ENCODE measurements around the gene SGTA. TPM values are rescaled to one million over a fixed set of nuclear protein-coding genes. Genes with fewer than 3 reads are reported as not detected.
"Not testable (repeated sequence)": the region's sequence is repeated elsewhere in the genome, so short reads cannot be mapped to it uniquely, and the experiment has no call there.

SGTA gene
- polyA plus RNA-seq, 3 donors = 21.6 to 35.4 (median 22.0) TPM

DNA sequence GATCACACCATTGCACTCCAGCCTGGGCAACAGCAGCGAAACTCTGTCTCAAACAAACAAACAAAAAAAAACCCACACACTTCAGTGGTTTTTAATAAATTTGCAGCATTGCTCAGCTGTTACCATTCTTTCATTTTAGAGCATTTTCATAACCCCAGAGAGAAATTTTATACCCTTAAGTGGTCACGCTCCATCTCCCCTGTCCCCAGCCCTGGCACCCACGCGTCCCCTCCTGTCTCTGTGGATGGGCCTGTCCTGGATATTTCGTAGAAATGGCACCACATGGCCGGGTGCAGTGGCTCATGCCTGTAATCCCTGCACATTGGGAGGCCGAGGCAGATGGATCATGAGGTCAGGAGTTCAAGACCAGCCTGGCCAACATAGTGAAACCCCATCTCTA, 10.1 kb upstream of the SGTA start:
- H3K4me3 ChIP-seq (replicated peaks in 1 of 3; ENCODE audit: low read depth in 2 of 3, low read length in 3 of 3) = no peak overlapping the region
- Mint-ChIP-seq H3K4me1 (no peaks in the 10 kb centered on the region), H3K27ac (no peak overlapping the region), H3K36me3 (peaks cover 28 to 72% of the 10 kb centered on the region in 2 donors), H3K27me3 (ENCODE audit: low read depth in 3 of 3) (no peaks in the 10 kb centered on the region), H3K9me3 (no peaks in the 10 kb centered on the region), H3K4me3 (no peak overlapping the region)
- intact Hi-C loops (cut with micrococcal nuclease) = no loop called here
- WGBS (ENCODE audit: insufficient coverage) = 100% methylated on average over 6 of the region's 7 CpGs
- H2AFZ ChIP-seq (ENCODE audit: insufficient read depth, low read depth, low read length, poor library complexity, severe bottlenecking) = no peak overlapping the region
- no peak overlapping the region for H3K9ac ChIP-seq (ENCODE audit: insufficient read depth, low read length, poor library complexity, severe bottlenecking)
- DNase-seq = no peak
- peaks cover 4% of the 10 kb centered on the region for H3K79me2 ChIP-seq (ENCODE audit: insufficient read depth, low read length)
- no peaks in the 10 kb centered on the region for H3K4me1 ChIP-seq (ENCODE audit: control insufficient read depth in 1 of 2, insufficient read depth in 2 of 2, low read length in 2 of 2)
- H3K4me2 ChIP-seq (replicated peaks; ENCODE audit: extremely low read depth, low read length, poor library complexity, severe bottlenecking) = no peak overlapping the region
- no peaks in the 10 kb centered on the region for H4K20me1 ChIP-seq (ENCODE audit: insufficient read depth, low read length)
- H3K36me3 ChIP-seq (replicated peaks in 1 of 2; ENCODE audit: control insufficient read depth in 1 of 2, insufficient read depth in 2 of 2, low read length in 2 of 2) = peaks cover 21 to 49% of the 10 kb centered on the region in 2 donors
- H3K27ac ChIP-seq (ENCODE audit: low read depth in 1 of 2, low read length in 2 of 2) = no peak overlapping the region
- no peak for TF ChIP-seq CTCF (IDR thresholded peaks at IDR 0.05)
- H3K27me3 ChIP-seq (ENCODE audit: control insufficient read depth in 2 of 2, insufficient read depth in 2 of 2, low read length in 2 of 2) = no peaks in the 10 kb centered on the region
- no peaks in the 10 kb centered on the region for H3K9me3 ChIP-seq (replicated peaks in 1 of 2; ENCODE audit: control insufficient read depth in 1 of 2, insufficient read depth in 1 of 2, low read length in 2 of 2)

GRCh38 chr19:2792666-2793065, 9.6 kb upstream of the SGTA start:
- WGBS (ENCODE audit: insufficient coverage) = 98% methylated on average over 9 of the region's 10 CpGs
- peaks cover 26 to 67% of the 10 kb centered on the region in 2 donors for H3K36me3 Mint-ChIP-seq
- H3K27ac Mint-ChIP-seq; H3K9me3 ChIP-seq (replicated peaks in 1 of 2; ENCODE audit: control insufficient read depth in 1 of 2, insufficient read depth in 1 of 2, low read length in 2 of 2); H3K4me3 ChIP-seq (replicated peaks in 1 of 3; ENCODE audit: low read depth in 2 of 3, low read length in 3 of 3); H3K4me1 Mint-ChIP-seq; H3K4me1 ChIP-seq (ENCODE audit: control insufficient read depth in 1 of 2, insufficient read depth in 2 of 2, low read length in 2 of 2); H3K9me3 Mint-ChIP-seq; H2AFZ ChIP-seq (ENCODE audit: insufficient read depth, low read depth, low read length, poor library complexity, severe bottlenecking); H3K4me3 Mint-ChIP-seq; H3K27ac ChIP-seq (ENCODE audit: low read depth in 1 of 2, low read length in 2 of 2); DNase-seq; H3K27me3 Mint-ChIP-seq (ENCODE audit: low read depth in 3 of 3); H3K27me3 ChIP-seq (ENCODE audit: control insufficient read depth in 2 of 2, insufficient read depth in 2 of 2, low read length in 2 of 2); H3K4me2 ChIP-seq (replicated peaks; ENCODE audit: extremely low read depth, low read length, poor library complexity, severe bottlenecking); H4K20me1 ChIP-seq (ENCODE audit: insufficient read depth, low read length); H3K79me2 ChIP-seq (ENCODE audit: insufficient read depth, low read length); intact Hi-C loops (cut with micrococcal nuclease); H3K9ac ChIP-seq (ENCODE audit: insufficient read depth, low read length, poor library complexity, severe bottlenecking): not testable (repeated sequence)
- H3K36me3 ChIP-seq (replicated peaks in 1 of 2; ENCODE audit: control insufficient read depth in 1 of 2, insufficient read depth in 2 of 2, low read length in 2 of 2) = peaks cover 21 to 48% of the 10 kb centered on the region in 2 donors
